GM12874 (cell line): ENCODE measurements around the gene SH2B3.

Experiments used
- TF ChIP-seq, protein P1 (sequence below): IDR thresholded peaks from 2 replicates; pipeline ENCODE4 v1.5.1; 2011; ENCODE audit warnings: low read depth, mild to moderate bottlenecking, control low read depth, low read length, moderate library complexity; ENCODE audit not compliant: insufficient read depth

Gene SH2B3

GRCh38 chr12:111494676-111495075 is 89.0 kb downstream of the SH2B3 start:
- TF ChIP-seq, protein P1, sequence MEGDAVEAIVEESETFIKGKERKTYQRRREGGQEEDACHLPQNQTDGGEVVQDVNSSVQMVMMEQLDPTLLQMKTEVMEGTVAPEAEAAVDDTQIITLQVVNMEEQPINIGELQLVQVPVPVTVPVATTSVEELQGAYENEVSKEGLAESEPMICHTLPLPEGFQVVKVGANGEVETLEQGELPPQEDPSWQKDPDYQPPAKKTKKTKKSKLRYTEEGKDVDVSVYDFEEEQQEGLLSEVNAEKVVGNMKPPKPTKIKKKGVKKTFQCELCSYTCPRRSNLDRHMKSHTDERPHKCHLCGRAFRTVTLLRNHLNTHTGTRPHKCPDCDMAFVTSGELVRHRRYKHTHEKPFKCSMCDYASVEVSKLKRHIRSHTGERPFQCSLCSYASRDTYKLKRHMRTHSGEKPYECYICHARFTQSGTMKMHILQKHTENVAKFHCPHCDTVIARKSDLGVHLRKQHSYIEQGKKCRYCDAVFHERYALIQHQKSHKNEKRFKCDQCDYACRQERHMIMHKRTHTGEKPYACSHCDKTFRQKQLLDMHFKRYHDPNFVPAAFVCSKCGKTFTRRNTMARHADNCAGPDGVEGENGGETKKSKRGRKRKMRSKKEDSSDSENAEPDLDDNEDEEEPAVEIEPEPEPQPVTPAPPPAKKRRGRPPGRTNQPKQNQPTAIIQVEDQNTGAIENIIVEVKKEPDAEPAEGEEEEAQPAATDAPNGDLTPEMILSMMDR, result no peak
